ENCODE results near the gene PANK2.
A peak's percentile ranks its signal among the peaks of the same experiment; 100 is the strongest.
"Not testable (repeated sequence)": the region's sequence is repeated elsewhere in the genome, so short reads cannot be mapped to it uniquely, and the experiment has no call there.

The PANK2 gene
- total RNA-seq, result 38.8 to 89.1 (median 52.1) reads per million in 17 experiments

GRCh38 chr20:3888622-3889488 lies at the start of gene PANK2:
TSS of gene PANK2 (plus strand) at chr20:3889387.
- peak; percentile 98 to 99 (median 99) for DNase-seq

- not testable (repeated sequence) for DNase-seq
These were observed 49.0 kb upstream of the PANK2 start for GRCh38 chr20:3840201-3840600.

GRCh38 chr20:3842348-3842930 lies 46.7 kb upstream of the PANK2 start:
- DNase-seq, result no peak

- DNase-seq, result peak; percentile 29 to 59 (median 49)
These were observed 45.7 kb upstream of the PANK2 start for GRCh38 chr20:3843490-3843889.

GRCh38 chr20:3843990-3844619 lies 45.1 kb upstream of the PANK2 start:
- not testable (repeated sequence) for DNase-seq

- DNase-seq, result no peak
These were observed 42.8 kb upstream of the PANK2 start for GRCh38 chr20:3846378-3846739.

GRCh38 chr20:3846740-3847428 lies 42.3 kb upstream of the PANK2 start, which contains the start of gene MAVS:
TSS of gene MAVS (plus strand) at chr20:3846834. CDS start at chr20:3854625, 7,791 bp downstream.
- DNase-seq, result peak; percentile 89 to 96 (median 92)

- no peak for DNase-seq
These were observed 41.7 kb upstream of the PANK2 start for GRCh38 chr20:3847429-3847940.

GRCh38 chr20:3848565-3848964 lies 40.6 kb upstream of the PANK2 start:
- DNase-seq, result no peak

- peak; percentile 38 to 58 (median 48) for DNase-seq
These were observed 34.7 kb upstream of the PANK2 start for GRCh38 chr20:3854462-3854871.

- DNase-seq, result no peak
These were observed 31.8 kb upstream of the PANK2 start for GRCh38 chr20:3857405-3857804.

GRCh38 chr20:3858689-3859088 lies 30.5 kb upstream of the PANK2 start:
- DNase-seq, result no peak

GRCh38 chr20:3861191-3861590 lies 28.0 kb upstream of the PANK2 start:
- no peak for DNase-seq

- DNase-seq, result no peak
These were observed 26.9 kb upstream of the PANK2 start for GRCh38 chr20:3862333-3862732.

GRCh38 chr20:3863317-3863716 lies 25.9 kb upstream of the PANK2 start:
- no peak for DNase-seq

GRCh38 chr20:3864518-3864917 lies 24.7 kb upstream of the PANK2 start:
- DNase-seq, result no peak

- DNase-seq, result no peak
These were observed 23.9 kb upstream of the PANK2 start for GRCh38 chr20:3865152-3865886.

GRCh38 chr20:3865887-3866407 lies 23.2 kb upstream of the PANK2 start:
- no peak for DNase-seq

- DNase-seq, result no peak
These were observed 22.7 kb upstream of the PANK2 start for GRCh38 chr20:3866464-3866863.

- DNase-seq, result no peak
These were observed 21.4 kb upstream of the PANK2 start for GRCh38 chr20:3867802-3868201.

GRCh38 chr20:3869839-3870634 lies 19.1 kb upstream of the PANK2 start:
- DNase-seq, result no peak

All from suppressor macrophage (primary cell).